Right lobe of liver (tissue), 4 donors: Measurements from ENCODE around the gene HOXC10.

Experiments
- CTCF ChIP-seq, 4 donors: fragments of 200-600 bp in 3 of 4; fragments of 450-650 bp in 1 of 4; IDR thresholded peaks; one replicate each; pipeline versions ENCODE4 v1.5.1 to v1.8.0; 2016 to 2022; ENCODE audit warnings: antibody characterized with exemption in 4 of 4, mild to moderate bottlenecking in 2 of 4
- POLR2A ChIP-seq: fragments of 450-650 bp; IDR thresholded peaks from one replicate; pipeline ENCODE4 v1.6.1; 2017; ENCODE audit warnings: antibody characterized with exemption, mild to moderate bottlenecking
- donor health status: DM: no; HTN: no; CAD: no.
- donor health status: DM: no; HTN: no; CAD: no.
- donor health status: DM: no; HTN: yes; CAD: no.

- TF ChIP-seq CTCF (IDR thresholded peaks at IDR 0.05), result peak; percentile 59 to 89 (median 80)
- no peak for TF ChIP-seq POLR2A
These were observed 47.7 kb downstream of the HOXC10 start, which contains the start of gene HOXC5 for GRCh38 chr12:54032627-54033100.
